GM10266 (cell line): ENCODE results near the gene TRIM8.

Experiments
- DNase-seq: peaks from one replicate; pipeline ENCODE4 v3.0.0; 2012; ENCODE audit errors: extremely low spot score
- TF ChIP-seq, protein P1 (sequence below): IDR thresholded peaks from 2 replicates; pipeline ENCODE4 v1.5.1; 2012; ENCODE audit warnings: mild to moderate bottlenecking, low read depth; ENCODE audit not compliant: control insufficient read depth, insufficient read depth; ENCODE audit errors: missing control alignments

The TRIM8 gene

GRCh38 chr10:102627736-102628293, 16.5 kb upstream of the TRIM8 start:
- DNase-seq, result no peak
- TF ChIP-seq, protein P1, sequence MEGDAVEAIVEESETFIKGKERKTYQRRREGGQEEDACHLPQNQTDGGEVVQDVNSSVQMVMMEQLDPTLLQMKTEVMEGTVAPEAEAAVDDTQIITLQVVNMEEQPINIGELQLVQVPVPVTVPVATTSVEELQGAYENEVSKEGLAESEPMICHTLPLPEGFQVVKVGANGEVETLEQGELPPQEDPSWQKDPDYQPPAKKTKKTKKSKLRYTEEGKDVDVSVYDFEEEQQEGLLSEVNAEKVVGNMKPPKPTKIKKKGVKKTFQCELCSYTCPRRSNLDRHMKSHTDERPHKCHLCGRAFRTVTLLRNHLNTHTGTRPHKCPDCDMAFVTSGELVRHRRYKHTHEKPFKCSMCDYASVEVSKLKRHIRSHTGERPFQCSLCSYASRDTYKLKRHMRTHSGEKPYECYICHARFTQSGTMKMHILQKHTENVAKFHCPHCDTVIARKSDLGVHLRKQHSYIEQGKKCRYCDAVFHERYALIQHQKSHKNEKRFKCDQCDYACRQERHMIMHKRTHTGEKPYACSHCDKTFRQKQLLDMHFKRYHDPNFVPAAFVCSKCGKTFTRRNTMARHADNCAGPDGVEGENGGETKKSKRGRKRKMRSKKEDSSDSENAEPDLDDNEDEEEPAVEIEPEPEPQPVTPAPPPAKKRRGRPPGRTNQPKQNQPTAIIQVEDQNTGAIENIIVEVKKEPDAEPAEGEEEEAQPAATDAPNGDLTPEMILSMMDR, result no peak

GRCh38 chr10:102628451-102628911, 15.8 kb upstream of the TRIM8 start:
- TF ChIP-seq, protein P1, result no peak

DNA sequence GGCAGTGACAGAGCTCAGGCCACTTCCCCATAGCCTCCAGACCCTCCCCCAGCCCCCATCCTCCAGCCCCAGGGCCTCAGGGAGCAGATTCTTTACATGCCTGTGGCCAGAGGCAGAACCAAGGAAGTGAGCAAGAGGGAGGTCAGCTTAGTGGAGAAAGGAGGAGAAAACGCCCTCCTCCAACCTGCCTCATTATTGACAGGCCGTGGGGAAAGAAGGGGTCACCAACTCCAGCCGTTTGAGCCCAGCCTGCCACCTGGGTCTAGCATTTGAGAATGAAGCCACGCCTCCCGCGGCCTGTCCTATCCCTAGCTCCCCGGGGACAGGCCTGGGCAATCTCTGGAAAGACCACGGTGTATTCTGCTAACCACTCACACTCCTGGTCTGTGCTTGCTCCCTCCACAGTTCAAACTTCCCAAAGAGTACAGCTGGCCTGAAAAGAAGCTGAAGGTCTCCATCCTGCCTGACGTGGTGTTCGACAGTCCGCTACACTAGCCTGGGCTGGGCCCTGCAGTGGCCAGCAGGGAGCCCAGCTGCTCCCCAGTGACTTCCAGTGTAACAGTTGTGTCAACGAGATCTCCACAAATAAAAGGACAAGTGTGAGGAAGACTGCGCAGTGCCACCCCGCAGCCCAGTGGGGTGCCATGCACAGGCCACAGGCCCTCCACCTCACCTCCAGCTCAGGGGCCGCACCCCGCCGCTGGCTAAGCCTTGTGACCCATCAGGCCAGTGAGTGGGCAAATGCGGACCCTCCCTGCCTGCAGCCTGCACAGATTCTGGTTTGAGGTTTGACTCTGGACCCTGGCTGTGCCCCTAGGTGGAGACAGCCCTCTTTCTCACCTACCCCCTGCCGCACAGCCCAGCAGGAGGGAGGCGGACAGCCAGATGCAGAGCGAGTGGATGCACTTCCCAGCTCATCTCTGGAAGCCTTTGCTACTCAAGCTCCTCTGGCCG, 14.3 kb upstream of the TRIM8 start:
- TF ChIP-seq, protein P1, result no peak
- DNase-seq, result no peak

More at GRCh38 chr10:102628451-102628911, 15.8 kb upstream of the TRIM8 start:
- DNase-seq, result no peak

DNA sequence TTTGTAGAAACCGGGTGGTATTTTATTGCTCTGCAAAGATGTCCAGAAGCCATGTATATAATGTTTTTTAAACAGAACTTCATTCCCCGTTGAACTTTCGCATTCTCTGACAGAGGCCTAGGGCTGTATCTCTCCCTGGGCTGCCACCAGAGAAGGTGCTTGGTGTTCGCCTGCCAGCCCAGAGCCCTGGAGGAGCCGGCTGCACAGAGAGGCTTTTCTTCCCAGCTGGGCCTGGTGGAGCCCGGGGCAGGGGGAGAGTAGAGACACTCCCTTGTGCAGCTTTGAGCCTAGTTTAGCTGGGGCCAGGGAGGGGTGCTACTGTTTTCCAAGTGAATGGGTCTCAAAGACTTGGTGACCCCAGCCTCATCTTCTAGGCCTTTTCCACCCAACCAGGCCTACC, 13.6 kb upstream of the TRIM8 start:
- no peak for DNase-seq
- TF ChIP-seq, protein P1, result no peak

DNA sequence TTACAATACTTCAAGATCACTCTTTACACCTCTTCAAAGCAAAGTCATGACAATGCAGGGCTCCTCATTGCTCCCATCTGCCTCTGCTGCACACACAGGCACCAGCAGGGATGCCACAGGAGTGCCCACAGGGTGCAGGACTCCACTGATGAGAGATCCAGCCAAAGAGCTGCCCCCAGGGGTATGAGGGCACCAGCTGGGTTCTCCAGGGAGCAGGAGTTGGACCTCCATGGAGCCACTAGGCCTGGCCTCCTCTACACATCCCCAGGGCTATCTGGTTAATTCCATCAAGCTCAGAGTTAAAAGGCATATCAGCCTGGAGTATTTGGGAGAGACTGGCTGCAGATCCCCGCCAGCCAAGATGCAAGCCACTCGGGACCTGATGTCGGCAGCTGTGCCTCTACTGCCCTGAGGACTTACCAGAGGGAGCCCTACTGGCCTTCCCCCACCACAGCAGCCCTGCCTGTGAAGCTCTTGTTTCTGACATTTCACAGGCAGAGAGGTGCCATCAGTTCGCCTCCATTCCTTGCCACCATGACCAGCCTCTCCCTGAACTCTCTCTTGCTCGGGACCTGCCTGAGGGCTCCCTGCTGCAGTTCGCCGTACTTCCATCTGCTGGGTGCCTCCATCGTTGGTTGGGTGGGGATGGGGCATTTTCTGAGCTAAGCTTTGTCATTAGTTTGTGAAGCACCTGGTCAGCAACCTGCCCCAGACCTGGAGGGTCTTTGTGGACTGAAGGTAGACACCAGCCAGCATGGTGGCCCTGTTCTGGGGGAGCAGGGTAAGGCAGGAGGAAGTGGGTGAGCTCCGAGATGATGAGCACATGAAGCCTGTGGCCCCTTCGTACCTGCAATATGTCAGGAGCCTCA, 12.5 kb upstream of the TRIM8 start:
- TF ChIP-seq, protein P1, result no peak

DNA sequence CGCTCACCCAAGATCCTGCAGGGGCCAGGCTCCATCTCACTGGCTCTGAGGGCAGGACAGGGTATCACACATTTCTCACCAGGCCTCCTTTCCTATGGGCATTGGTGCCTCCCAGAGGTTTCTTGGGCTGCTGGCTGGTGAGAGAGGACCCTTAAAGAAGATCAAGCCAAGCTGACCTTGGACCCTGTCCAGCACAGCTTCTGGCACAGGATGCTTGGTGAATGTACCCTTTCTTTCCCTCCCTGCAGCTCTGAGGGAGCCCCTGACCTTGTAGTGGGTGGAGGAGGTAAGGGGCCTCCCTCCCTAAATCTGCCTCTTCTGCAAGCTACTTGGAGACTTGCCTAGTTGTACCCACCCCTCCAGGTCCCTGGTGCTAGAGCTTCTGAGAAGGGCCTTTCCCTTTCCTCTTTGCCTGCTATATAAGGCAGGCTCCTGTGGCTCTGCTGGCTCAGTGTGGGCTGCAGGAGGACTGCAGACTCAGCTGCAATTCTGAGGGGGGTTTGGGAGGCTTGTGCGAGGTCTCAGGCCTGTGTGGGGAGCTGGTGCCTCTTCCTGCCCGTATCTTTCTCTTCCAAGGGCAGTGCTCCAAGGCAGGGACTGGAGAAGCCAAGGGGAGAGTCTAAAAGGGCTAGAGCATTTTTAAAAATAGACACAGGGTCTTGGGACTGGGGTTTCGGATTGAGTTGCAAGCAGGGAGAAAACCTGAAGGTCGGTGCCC, 11.7 kb upstream of the TRIM8 start:
- no peak for DNase-seq
- TF ChIP-seq, protein P1, result no peak

More for the DNA sequence above, 12.5 kb upstream of the TRIM8 start:
- DNase-seq, result no peak
